Superior temporal gyrus (tissue), 1 donor: ENCODE results near the gene GATD1.

ENCODE experiments used
- DNase-seq: peaks from one replicate; pipeline ENCODE4 v3.0.0-alpha.2; 2016; ENCODE audit errors: extremely low spot score

GATD1 gene

DNA sequence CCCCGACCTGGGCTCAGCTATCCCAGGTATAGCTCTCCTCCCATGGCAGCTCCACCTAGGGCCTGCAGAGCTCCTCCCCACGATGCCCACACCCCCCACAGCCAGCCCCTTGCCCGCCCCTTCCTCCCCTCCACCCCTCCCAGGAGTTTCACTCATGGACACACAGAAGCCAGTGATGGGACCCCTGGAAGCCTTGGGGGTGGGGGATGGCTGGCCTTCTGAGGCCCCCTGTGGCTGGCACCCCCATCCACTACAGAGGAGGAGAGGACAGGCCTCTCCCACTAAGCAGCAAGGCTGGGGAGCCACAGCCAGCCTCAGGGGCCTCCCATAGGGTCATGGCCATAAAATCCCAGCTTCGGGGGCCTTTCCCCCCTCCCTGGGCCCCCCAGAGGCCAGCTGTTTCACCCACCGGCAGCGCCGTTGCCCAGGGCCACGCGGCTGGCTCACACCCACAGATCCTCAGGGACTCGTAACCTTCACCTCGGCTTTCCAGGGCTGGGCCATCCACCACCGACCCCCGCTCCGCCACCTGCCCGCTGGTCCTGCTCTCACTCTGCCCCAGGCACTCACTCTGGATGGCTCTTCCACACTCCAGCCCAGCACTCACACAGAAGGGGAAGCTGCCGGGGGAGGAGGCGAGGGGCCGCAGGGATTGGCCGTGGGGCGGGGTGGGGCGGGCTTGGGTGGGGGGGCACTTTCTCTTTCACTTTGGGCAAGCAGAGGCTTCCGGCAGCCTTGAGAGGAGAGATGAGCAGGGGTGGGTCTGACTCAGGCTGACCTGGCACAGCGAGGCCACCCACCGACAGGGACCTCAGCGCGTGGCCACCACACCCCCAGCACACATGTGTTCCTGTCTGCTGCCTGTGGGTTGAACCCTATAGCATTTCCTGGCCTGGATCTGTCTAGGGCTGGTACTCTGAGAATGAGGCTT lies 18.6 kb upstream of the GATD1 start:
- DNase-seq: no peak

DNA sequence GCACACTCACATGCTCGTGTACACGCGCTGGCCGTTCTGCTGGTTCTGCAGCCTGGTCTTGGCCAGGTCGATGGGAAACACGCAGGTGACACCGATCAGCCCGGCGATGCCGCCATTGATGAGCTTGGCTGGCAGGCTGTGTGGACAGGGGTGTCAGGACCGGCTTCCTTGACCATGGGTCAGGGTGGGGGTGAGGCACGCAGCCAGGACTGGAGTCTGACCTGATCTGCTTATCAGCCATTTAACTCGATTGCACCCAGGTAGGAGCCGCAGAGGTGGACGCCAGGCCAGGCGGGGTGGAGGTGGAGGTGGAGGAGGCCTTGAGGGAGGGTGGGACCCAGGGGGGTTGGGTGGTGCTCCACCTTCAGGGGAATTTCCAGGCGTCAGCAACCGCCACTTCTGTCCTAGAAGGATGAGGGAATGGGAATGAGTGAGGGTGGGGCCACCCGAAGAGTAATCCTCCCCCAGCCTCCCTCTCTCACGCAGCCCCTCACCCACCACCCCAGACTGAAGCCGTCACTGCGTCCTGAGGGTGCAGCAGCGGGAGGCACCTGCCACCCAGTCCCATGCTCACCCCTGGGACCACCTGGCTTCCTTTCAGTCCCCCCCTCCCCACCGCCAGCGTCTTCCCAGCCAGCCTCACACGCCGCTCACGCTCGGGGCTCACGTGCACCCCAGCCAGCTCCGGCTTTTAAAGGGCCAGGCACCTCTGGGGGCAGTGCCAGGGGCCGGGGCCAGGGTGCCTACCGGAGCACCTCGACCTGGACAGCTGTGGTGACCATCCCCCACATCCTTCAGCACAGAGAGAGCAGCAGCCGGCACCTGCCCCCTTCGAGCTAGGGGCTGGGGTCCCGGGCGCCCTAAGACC lies 17.7 kb upstream of the GATD1 start:
- no peak for DNase-seq

DNA sequence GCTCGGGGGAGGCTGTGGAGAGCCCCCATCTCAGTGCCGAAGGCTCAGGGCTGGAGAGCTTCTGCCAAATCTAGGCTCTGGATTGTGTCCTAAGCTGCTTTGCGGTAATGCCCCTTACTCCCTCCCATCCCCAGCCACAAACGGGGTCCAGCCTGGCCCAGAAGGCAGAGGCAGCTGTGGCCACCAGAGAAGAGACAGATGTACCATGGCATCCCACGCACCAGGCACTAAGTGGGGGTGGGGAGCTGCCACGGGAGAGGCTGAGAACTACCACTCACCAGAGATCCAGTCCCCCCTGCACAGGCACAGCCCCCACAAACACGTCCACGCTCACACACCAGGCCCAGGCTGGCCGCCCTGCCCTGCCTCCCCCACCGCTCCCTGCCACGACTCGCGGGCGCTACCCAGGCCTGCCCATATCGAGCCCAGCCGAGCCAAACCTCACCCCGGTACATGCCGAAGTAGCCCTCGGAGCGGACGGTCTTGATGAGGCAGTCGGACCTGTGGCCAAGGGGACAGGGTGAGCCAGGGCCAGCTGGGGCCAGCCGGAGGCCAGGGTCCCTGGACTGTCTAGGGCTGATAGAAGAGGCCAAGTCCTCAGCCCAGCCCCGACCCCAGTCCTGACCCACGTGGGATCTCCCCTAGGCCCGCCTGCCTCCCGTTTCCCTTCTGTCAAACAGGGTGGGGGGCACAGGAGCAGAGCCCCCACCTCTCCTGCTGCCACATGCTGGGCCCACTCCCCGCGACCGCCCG lies 16.9 kb upstream of the GATD1 start:
- peak; percentile 12 for DNase-seq

DNA sequence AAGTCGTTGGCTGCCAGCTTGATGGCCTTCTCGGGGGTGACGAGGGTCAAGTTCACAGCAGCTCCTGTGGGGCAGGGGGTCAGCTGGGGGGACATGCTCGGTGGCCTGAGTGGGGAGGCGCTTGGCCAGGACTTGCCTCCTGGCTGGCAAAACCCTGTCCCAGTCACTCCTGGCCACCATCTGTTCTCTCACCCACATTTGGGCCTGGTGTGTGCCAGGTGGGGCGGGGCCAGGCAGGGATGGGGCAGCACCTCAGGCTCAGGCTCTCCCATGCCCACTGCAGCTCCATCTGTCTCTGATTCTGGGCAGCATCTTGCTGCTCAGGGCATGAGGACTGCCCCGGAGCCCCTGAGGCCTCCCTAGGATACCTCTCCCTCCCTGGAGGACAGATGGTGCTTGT lies 16.3 kb upstream of the GATD1 start:
- DNase-seq: no peak

DNA sequence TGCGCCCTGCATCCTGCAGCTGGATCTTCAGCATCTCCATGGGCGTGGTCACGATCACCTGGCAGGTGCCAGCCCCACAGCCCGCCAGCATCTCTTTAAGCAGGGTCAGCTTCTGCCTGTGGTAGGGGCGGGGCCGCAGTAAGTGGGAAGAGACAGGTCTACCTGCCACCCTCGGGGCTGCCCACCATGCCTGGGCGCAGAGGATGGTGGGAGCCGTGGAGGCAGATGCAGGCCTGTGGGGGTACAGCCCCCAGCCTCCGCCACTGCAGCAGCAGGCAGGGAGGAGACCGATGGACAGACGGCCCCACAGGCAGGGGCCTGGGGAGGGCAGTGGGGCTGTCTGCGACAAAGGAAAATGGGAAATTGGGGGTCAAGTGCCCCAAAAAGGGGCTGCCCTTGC lies 15.6 kb upstream of the GATD1 start:
- no peak for DNase-seq

DNA sequence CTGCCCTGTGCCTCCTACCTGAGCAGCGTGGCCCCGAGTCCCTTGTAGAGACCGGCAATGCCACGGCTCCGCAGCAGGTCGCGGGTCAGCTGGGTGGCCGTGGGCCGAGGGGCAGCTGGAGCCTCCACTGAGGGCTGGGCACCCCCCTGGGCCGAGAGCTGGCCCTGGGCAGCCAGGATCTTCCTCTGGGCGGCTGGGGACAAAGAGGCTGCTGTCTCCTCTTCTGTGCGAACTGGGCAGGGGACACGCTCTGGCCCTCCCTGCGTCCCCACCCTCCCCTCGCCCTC lies 15.2 kb upstream of the GATD1 start:
- DNase-seq: no peak

DNA sequence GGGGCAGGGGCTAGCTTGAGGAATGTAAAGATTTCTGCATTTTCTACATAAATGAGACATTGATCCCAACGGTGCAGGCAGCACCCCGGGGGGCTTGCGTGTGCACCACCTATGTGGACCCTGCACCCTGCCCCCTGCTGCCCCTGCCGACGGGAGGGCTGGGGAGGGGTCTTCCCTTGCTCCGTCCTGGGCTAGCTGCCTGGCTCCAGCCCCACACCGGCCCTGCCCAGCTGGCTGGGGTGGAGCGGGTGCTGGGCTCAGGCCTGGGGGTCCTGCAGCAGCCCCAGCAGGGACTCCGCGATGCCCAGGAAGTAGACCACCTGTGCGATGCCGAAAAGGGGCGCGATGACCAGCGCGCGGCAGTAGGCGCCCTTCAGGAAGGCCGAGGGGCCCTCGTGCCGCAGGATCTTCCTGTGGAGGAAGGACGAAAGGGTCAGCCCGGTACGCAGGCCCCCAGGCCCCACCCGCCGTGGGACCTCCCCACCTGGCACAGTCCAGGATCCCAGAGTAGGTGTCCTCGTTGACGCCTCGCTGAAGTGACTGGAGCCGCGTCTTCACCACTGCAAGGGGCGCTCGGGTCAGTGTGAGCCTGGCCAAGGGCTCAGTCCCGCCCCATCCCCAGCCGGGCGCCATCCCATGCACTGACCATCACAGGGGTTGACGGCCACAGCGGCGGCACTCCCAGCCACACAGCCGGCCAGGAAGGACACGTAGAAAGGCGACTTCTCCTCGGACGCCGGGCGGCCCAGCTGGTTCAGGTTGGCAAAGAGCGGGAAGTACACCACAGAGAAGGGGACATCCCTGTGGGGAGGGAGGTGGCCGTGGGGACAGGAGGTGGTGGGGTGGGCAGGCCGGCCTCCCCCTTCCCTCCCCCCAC lies 14.6 kb upstream of the GATD1 start:
- DNase-seq: no peak

DNA sequence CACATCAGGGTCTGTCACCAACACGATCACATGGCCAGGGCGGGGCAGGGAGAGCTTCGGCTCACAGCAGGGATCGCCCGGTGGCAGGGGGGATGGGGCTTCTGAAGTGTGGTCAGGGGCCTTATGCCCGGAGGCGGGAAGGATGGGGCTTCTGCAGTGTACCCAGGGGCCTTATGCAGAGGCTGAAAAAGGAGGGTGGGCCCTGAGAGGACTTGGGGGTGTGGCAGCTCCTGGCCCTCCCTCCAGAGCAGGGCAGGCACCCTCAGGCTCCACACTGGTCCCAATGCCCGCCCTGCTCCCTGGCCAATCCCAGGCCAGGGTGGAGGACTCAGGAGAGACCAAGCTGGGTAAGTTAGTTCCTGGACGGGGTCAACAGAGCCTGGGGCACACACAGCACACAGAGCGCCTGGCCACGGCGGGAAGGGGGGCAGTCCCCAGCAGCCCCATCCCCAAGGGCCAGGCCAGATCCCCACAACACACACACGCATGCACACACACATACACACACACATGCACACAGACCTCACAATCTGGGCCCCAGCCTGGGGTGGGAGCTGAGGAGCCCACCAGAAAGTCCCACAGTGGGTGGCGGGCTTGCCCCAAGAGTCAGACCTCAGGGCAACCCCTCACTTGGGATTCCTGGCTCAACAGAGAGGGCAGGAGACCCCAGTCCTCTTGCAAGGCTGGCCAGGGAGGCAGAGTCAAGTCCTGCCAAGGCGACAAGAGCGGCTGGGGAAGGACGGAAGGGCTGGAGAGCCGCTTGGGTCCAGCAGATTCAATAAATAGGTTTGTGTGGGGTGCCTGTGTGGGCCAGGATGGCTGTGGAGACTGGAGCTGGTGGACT lies 13.7 kb upstream of the GATD1 start:
- no peak for DNase-seq

DNA sequence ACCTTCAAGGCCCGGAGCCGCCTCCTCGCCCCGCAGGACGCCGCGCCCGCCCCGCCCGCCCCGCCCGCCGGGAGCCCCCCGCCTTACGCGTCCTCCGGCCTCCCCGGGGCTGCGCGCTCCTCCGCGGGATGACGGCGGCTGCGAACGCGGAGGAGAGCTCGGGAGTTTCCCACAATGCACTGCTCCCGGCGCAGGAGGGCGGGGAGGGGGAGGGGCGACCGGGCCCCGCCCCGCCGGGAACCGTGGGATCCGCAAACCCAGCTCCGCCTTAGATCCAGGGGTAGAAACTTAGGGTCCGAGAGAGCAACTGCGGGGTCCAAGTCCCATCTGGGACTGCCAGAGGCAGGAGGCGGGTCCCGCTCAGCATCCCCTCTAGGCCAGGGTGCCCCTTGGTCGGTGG lies 12.7 kb upstream of the GATD1 start, which contains the start of gene CEND1:
Gene CEND1 (minus strand): TSS at position 148 of the 400 bp plus-strand sequence. CDS start 1,514 bp downstream, outside the sequence.
- peak; percentile 78 for DNase-seq

DNA sequence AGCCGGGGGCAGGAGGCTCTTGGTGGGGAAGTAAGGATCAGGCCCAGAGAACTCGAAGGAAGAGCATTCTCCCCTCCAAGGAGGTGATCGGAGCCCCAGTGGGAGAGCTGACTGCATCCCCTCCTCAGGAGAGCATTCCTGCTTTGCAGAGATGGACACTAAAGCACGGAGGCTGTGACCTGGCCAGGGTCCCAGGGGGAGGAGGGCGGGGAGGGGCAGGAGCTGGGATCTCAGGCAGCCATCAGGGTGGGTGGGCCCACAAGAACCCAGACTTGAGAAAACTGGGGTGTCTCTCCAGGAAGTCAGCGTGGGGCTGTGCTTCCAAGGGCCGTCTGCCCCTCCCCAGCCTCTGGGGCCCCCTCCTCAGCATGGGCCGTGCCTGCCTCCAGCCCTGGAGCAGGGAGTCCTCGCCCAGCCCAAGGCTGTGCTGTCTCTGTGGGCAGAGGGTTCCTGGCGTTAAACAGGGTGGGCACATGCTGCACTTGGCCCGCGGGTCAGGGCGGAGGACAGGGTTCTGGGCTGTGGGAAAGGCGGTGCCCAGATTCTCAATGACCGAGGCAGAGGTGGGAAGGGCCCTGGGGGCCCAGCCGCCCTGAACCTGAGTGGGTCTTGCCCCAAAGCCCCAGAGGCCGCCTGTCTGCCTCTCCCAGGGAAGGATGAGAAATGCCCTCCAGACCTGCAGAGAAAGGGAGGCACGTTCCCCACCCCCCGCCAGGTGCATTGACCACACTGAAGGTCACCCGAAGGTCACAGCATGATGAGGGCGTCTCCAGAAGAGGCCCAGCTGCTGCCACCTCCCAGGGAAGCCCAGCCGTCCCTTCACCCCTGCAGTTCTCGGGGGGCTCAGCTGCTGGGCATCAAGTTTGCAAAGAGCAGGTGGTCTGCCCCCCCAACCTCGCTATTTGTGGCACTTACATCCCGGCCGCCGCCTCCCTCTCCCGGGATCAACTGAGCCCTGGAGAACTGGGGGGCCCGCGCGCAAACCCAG lies 12.0 kb upstream of the GATD1 start:
- no peak for DNase-seq

DNA sequence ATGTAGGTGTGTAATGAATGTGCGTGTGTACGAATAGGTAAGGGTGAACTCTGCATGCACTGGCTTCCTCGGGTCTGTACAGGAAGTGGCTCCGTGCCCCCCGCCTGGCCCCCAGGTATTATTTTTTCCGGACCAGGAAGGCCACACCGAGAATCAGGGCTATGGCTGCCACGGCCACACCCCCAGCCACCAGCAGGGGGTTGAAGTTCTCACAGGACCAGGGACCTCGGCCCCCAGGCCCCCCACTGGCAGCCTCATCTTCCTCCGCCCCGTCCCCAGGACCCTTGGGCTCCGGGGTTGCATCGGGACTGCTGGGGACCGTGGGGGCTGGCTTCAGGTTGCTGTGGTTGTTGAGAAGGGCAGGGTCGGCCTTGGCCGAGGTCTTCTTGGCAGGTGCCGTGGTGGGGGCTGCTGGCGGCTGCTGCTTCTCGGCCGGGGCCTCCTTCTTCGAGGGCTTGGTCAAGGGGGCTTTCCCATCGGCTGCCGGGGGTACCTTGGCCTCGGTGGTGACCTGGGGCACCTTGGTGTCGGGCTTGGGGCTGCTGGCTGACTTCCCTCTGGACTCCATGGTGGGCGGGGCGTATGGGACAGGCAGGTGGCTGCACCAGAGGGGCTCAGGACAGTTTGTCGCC lies 10.8 kb upstream of the GATD1 start:
- DNase-seq: no peak

DNA sequence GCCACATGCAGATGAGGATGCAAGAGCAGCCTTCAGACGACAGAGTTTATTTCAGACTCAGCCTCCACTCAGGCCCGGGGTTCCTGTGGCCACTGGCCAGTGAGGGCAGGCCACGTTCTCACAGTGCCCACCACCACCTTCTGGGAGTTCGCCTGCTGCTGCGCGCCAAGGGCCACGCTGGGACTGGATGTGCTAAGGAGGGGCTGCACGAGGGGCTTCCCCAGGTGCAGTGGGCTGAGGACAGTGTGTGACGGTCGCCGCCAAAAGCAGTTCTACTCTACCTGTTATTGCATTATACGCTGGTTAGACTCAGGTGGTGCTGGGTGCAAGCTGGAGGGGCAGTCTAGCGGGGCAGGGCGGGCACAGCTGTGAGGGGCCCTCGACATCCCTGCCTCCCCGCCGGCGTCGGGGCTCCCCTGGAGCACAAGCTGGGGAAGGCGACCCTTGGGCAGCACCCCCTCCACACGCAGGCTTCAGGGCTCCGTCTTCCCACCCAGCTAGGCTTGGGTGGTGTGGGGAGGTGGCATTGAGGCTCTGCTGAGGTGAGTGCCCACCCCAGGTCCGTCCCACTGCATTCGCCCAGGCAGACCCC lies 9.9 kb upstream of the GATD1 start:
- DNase-seq: no peak

DNA sequence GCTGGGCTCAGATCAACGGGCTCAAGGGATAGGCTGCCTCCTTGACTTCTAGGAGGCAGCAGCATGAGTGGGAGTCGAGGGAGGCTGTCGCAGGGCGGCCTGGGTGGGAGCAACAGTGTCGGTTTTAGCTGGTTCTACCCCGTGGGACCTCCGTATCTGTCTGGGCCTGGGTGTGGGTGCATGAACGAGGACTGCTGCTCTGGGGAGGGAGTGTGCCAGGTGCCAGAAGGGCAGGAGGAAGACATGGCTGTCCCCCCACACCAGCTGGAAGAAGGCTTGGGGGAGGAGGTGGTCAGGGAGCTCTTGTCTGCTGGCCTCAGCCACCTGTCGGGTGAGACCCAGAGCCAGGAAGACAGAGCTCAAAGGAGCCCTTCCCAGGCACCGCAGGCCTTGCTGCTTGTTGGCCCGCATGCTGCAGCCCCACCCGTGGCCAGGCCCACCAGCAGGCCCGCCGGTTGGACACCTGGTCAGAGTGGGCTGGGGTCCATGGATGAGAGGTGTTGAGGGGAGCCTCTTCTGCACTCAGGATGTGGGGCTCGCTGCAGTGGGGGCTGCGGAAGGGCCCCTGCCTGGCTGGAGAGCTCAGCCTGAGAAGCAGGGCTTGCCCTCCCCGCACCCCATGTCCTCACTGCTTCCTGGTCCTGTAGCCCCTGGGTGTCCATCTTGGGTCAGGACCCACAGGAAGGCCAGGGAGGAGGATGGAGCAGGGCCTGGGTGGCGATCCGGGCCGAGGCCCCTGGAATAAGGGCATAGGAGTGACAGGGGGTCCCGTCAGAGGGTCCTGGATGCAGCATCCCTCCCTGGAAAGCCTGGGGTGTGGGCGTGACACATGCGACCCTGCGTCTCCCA lies 9.2 kb upstream of the GATD1 start:
- no peak for DNase-seq

DNA sequence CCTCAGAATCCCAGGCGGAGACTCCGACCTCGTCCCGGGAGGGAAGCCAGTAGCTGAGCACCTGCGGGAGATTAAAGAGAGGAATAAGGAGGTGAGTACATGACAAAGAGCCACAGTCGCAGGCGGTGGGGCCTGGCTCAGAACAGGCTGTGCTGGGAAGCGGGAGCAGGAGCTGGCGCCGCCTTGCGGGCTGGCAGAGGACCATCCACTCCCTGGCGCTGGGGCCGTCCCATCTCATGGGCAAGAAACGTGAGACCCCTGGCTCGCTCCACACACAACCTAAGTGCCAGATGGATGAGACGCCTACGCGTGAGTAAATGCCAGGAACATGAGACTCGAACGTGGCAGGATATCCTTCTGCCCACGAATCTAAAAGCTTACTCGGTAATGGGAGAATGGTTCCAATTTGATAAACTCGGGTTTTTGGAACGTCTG lies 6.3 kb upstream of the GATD1 start:
- peak; percentile 88 for DNase-seq

DNA sequence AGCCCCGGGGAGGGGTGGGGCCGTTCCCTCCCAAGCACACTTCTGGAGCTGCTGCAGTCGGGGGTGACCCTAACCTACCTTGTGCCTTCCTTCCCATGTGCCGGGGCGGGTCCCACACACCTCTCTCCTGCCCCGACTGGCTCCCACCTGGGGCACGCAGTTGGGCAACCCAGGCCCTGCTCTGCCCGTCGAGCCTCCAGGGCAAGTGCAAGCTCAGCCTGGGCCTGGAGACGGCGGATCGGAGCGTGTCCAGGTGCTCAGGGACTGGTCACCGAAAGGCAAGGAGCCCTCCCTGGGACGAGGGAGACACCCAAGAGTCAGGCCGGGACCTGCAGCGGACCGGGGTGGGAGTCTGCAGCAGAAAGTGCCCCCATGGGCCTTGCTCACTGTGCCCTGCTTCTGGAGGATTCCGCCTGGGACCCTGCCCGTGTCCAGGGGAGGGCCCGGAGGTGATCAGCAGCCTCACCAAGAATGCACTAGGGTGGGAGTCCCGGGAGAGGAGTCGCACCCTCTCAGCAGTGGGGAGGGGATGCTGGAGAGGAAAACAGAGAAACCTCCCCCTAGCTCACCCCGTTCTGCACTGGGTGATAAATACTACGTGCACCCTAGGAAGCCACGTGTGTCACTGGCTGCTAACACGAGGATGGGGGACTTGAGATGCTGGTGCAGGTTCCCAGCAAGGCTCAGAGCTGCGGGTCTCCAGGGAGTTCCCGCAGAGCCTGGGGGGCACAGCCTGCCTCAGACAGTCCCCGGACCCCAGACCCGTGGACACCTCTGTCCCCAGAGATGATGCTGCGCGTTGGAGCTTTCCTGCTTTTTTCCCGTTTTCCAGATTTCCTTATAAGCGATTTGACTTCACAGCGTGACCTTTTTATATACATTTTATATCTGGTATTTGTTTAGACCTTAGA lies 5.2 kb upstream of the GATD1 start:
- DNase-seq: no peak

DNA sequence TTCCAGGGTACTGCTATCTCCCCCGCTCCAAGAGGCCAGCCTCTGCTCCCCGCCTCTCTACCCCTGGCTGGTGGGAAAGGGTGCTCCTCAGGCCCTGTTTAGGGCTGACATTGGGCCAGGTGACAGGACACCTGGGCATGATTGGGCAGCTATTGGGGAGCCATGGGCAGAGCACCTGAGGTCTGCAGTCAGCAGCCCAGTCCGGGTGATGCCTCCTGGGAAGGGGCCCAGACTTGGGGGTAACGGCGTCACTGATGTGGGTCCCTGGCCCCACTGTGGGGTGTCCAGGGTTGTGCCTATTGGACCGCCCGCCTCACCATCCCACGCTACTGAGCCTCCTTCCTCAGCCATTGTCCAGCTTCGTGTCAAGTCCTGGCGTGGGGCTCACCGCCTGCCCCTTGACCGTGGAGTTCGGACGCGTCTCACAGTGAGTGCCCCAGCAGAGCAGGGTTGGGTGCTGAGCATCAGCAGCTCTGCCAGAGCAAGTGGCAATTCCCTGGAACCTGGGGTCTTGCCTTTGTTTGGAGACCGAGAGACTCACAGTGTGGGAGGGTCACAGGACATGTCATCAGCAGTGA lies 2.8 kb upstream of the GATD1 start:
- DNase-seq: no peak
